Left colon (tissue), 2 donors: Measurements from ENCODE around the gene NDST1. TPM values are rescaled to one million over a fixed set of nuclear protein-coding genes. Genes with fewer than 3 reads are reported as not detected.

Source experiments
- ATAC-seq: fragments of 200-7000 bp; cut with Tn5 transposase; one replicate; pipeline ENCODE4 v1.9.1; 2020; ENCODE audit warnings: mild to moderate bottlenecking, moderate library complexity
- DNase-seq, 2 donors: peaks; one replicate each; pipeline ENCODE4 v3.0.0-alpha.2; 2020
- intact Hi-C, 2 donors: fragments of 100-400 bp; cut with DNase I in 1 of 2; cut with micrococcal nuclease in 1 of 2; formaldehyde crosslinking; loops; one replicate each; pipeline versions ENCODE4 v1.11.2 to v1.14.0; 2022; cut with DNase I, micrococcal nuclease
- total RNA-seq, 2 donors: library from RNA; stranded (reverse); fragmentation: NEBNext Ultra II Directional; extraction: Animal tissue kit (Norgen Biotek cat#: 25700); gene quantifications; one replicate each; pipeline ENCODE4 v1.2.1, GENCODE V29; 2021
- donor health status: DM: no; HTN: no; CAD: no.
- donor health status: DM: yes; HTN: yes; CAD: no.

NDST1 gene
- total RNA-seq, 2 donors from 2014 or later: 63.5 to 73.9 TPM

- intact Hi-C loops: no loop called here
- DNase-seq (peak in 1 of 2 donors; percentile 46), ATAC-seq (peak; percentile 48)
Observed at GRCh38 chr5:150487199-150488061, 20.5 kb upstream of the NDST1 start.

GRCh38 chr5:150488519-150489359 lies 19.2 kb upstream of the NDST1 start:
- DNase-seq (no peak), ATAC-seq (no peak)
- intact Hi-C loops: no loop called here

- no peak for ATAC-seq
- DNase-seq: peak in 1 of 2 donors; percentile 43
- intact Hi-C loops: no loop called here
Observed at GRCh38 chr5:150489360-150490295, 18.3 kb upstream of the NDST1 start.

- intact Hi-C loops: no loop called here
- DNase-seq: no peak
- ATAC-seq: no peak
Observed at GRCh38 chr5:150490296-150490669, 17.6 kb upstream of the NDST1 start.

- intact Hi-C loops: no loop called here
- ATAC-seq: no peak
- no peak for DNase-seq
Observed at GRCh38 chr5:150490754-150491153, 17.2 kb upstream of the NDST1 start.

- no peak for DNase-seq
- intact Hi-C loops: no loop called here
- ATAC-seq: no peak
Observed at GRCh38 chr5:150491876-150492275, 16.1 kb upstream of the NDST1 start.

- intact Hi-C loops: no loop called here
- no peak for ATAC-seq
- no peak for DNase-seq
Observed at GRCh38 chr5:150492621-150493020, 15.3 kb upstream of the NDST1 start.

GRCh38 chr5:150496098-150496497 lies 11.8 kb upstream of the NDST1 start:
- intact Hi-C loops: no loop called here
- ATAC-seq (no peak), DNase-seq (no peak)

- intact Hi-C loops: no loop called here
- no peak for ATAC-seq
- no peak for DNase-seq
Observed at GRCh38 chr5:150496534-150496933, 11.4 kb upstream of the NDST1 start.

- ATAC-seq: peak; percentile 20
- intact Hi-C loops: no loop called here
- DNase-seq: no peak
Observed at GRCh38 chr5:150497274-150497988, 10.5 kb upstream of the NDST1 start.

- intact Hi-C loops: no loop called here
- no peak for ATAC-seq
- no peak for DNase-seq
Observed at GRCh38 chr5:150497989-150498317, 10.0 kb upstream of the NDST1 start.

- intact Hi-C loops: no loop called here
- ATAC-seq (no peak), DNase-seq (no peak)
Observed at GRCh38 chr5:150498501-150498900, 9.4 kb upstream of the NDST1 start.

- no peak for DNase-seq
- no peak for ATAC-seq
- intact Hi-C loops: no loop called here
Observed at GRCh38 chr5:150498971-150499370, 9.0 kb upstream of the NDST1 start.

GRCh38 chr5:150499437-150499956 lies 8.4 kb upstream of the NDST1 start:
- DNase-seq: no peak
- ATAC-seq: no peak
- intact Hi-C loops: no loop called here

GRCh38 chr5:150500328-150500841 lies 7.5 kb upstream of the NDST1 start:
- intact Hi-C loops: no loop called here
- DNase-seq (peak in 1 of 2 donors; percentile 54), ATAC-seq (peak; percentile 68)

GRCh38 chr5:150500905-150501304 lies 7.0 kb upstream of the NDST1 start:
- intact Hi-C loops: no loop called here
- no peak for ATAC-seq
- no peak for DNase-seq

- no peak for DNase-seq
- ATAC-seq: no peak
- intact Hi-C loops: no loop called here
Observed at GRCh38 chr5:150502106-150502505, 5.8 kb upstream of the NDST1 start.

GRCh38 chr5:150502847-150503246 lies 5.1 kb upstream of the NDST1 start:
- ATAC-seq: no peak

More at GRCh38 chr5:150502847-150503246, 5.1 kb upstream of the NDST1 start:
- intact Hi-C loops: no loop called here
- DNase-seq: no peak
